Activated B cell treated with CpG ODN at 0.5 μM for 24 hours (primary cell): Measurements from ENCODE around the gene LMO3. TPM values are rescaled to one million over a fixed set of nuclear protein-coding genes. Genes with fewer than 3 reads are reported as not detected.

ENCODE experiments used
- ATAC-seq: fragments of 200-7000 bp; cut with Tn5 transposase; one replicate; pipeline ENCODE4 v1.10.0; 2021; ENCODE audit warnings: low read depth, mild to moderate bottlenecking, moderate library complexity
- CTCF ChIA-PET: fragments of 350-600 bp; sonication (Branson Sonifier 250); formaldehyde crosslinking; loops from one replicate; lab custom pipeline; 2021; ENCODE audit warnings: antibody characterized with exemption; lab: Charles Lee
- POLR2A ChIA-PET: fragments of 350-600 bp; sonication (Branson Sonifier 250); formaldehyde crosslinking; loops from one replicate; lab custom pipeline; 2021; ENCODE audit warnings: antibody characterized with exemption; lab: Charles Lee
- DNase-seq: peaks from one replicate; pipeline ENCODE4 v3.0.0; 2022
- H3K27ac Mint-ChIP-seq: one replicate; pipeline ENCODE4 v1.8.0; 2020; ENCODE audit warnings: mixed read lengths
- H3K27me3 Mint-ChIP-seq: one replicate; pipeline ENCODE4 v1.8.0; 2021; ENCODE audit warnings: mixed read lengths
- H3K36me3 Mint-ChIP-seq: one replicate; pipeline ENCODE4 v1.8.0; 2021; ENCODE audit warnings: low read depth, mixed read lengths
- H3K4me1 Mint-ChIP-seq: one replicate; pipeline ENCODE4 v1.8.0; 2021; ENCODE audit warnings: mixed read lengths
- H3K4me3 Mint-ChIP-seq: one replicate; pipeline ENCODE4 v1.8.0; 2020; ENCODE audit warnings: mild to moderate bottlenecking, mixed read lengths
- H3K9me3 Mint-ChIP-seq: one replicate; pipeline ENCODE4 v1.8.0; 2020; ENCODE audit warnings: mixed read lengths
- intact Hi-C: fragments of 100-400 bp; cut with micrococcal nuclease; formaldehyde crosslinking; loops from one replicate; pipeline ENCODE4 v1.15.1; 2024
- total RNA-seq: library from RNA; stranded (reverse); gene quantifications from 2 replicates; pipeline ENCODE4 v1.2.3, GENCODE V29; 2022
- TF ChIP-seq, protein P1 (sequence below): fragments of 200-600 bp; IDR thresholded peaks from one replicate; pipeline ENCODE4 v1.8.0; 2022; ENCODE audit warnings: antibody characterized with exemption, mild to moderate bottlenecking

The LMO3 gene
- total RNA-seq, 1 donor from 2014 or later, result not detected

DNA sequence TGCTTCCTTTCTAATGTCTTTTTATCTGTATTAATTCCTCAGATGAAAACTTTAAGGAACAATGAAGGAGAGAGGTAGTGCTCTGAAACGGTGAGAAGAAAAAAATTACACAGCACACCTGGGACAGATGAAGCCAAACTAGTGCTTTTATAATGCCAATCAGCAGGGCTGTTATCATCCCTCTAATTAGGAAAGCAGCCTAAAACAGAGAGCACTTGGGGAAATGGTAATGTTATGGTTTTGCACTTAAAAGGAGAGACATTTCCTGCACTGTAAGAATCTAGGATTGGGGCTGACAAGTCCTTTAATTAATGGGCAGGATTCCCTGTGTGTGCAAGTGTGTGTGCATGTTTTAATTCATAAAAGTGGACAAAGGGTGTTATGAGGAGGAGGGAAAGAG lies 4.8 kb upstream of the LMO3 start:
- H3K4me1 Mint-ChIP-seq, result peaks cover under 1% of the 10 kb centered on the region
- ChIA-PET CTCF (no interaction called here), POLR2A (no interaction called here)
- H3K9me3 Mint-ChIP-seq, result no peaks in the 10 kb centered on the region
- intact Hi-C loops, result no loop called here
- H3K27ac Mint-ChIP-seq, result no peak overlapping the region
- H3K4me3 Mint-ChIP-seq, result no peak overlapping the region
- H3K27me3 Mint-ChIP-seq, result peaks cover 23% of the 10 kb centered on the region
- TF ChIP-seq, protein P1, sequence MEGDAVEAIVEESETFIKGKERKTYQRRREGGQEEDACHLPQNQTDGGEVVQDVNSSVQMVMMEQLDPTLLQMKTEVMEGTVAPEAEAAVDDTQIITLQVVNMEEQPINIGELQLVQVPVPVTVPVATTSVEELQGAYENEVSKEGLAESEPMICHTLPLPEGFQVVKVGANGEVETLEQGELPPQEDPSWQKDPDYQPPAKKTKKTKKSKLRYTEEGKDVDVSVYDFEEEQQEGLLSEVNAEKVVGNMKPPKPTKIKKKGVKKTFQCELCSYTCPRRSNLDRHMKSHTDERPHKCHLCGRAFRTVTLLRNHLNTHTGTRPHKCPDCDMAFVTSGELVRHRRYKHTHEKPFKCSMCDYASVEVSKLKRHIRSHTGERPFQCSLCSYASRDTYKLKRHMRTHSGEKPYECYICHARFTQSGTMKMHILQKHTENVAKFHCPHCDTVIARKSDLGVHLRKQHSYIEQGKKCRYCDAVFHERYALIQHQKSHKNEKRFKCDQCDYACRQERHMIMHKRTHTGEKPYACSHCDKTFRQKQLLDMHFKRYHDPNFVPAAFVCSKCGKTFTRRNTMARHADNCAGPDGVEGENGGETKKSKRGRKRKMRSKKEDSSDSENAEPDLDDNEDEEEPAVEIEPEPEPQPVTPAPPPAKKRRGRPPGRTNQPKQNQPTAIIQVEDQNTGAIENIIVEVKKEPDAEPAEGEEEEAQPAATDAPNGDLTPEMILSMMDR, result no peak
- no peak for ATAC-seq
- H3K36me3 Mint-ChIP-seq, result no peaks in the 10 kb centered on the region
- DNase-seq, result no peak

DNA sequence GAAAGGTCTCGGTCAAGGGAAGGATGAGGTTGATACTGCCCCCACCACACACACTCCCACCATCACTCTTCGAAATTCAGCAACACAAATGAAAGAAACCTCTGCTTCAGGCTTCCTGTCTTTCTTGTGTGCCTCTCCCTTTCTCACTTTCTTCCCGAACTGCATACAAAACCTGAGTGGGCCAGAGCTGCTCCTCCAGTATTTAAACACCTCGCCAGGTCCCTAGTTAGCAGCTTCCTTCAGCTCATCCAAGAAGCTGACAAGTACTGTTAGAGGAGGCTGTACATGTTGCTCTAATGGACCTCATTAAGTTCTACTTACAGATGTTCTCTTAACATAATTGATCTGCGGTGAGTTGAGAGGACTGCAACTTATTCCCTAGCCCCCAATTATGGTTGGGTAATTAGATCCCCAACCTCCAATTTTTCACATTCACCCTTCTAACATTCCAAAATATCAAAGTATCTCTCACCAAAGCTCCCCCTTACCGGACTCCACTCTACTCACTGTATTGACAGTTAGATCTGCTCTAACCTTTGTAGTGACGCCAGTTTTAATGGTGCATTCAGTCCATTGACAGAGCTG lies 4.1 kb upstream of the LMO3 start:
- no peak for ATAC-seq
- TF ChIP-seq, protein P1, result no peak

DNA sequence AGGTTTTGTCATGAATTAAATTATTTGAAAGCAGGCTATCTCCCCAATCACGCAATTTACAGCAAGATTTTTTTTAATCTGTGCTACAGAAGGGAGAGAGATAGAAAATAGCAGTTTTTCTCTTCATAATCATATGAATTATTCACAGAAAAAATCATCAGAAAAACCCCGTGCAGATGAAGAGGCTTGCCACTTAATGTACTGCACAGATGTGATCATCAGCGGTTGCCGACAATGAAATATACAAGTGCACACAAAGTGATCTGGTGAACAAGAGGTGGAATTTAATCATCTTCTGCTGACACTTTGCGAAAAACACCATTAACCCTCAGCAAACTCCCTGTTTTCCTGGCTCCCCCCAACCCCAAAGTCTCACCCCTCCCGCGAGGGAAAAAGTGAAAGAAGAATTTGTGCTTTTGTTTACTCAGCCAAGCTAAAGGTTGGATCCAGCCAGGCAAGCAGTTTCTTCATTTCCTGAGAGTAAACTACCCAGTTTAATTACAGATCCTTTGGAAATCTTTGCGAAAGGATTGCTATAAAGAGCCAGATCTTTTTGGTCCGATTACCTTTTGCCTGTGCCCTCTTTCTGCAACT lies 3.1 kb upstream of the LMO3 start:
- ChIA-PET CTCF (no interaction called here), POLR2A (no interaction called here)
- Mint-ChIP-seq H3K4me3 (no peak overlapping the region), H3K36me3 (no peaks in the 10 kb centered on the region), H3K27me3 (peaks cover 34% of the 10 kb centered on the region), H3K4me1 (peaks cover 2% of the 10 kb centered on the region), H3K27ac (no peak overlapping the region), H3K9me3 (no peaks in the 10 kb centered on the region)
- intact Hi-C loops, result no loop called here
- TF ChIP-seq, protein P1, result no peak
- ATAC-seq (no peak), DNase-seq (no peak)

More for the DNA sequence above, 4.1 kb upstream of the LMO3 start:
- Mint-ChIP-seq H3K27ac (no peak overlapping the region), H3K27me3 (peaks cover 26% of the 10 kb centered on the region), H3K4me3 (no peak overlapping the region), H3K36me3 (no peaks in the 10 kb centered on the region), H3K9me3 (no peaks in the 10 kb centered on the region), H3K4me1 (peaks cover 2% of the 10 kb centered on the region)
- CTCF ChIA-PET, result no interaction called here
- intact Hi-C loops, result no loop called here
- DNase-seq, result no peak
- POLR2A ChIA-PET, result no interaction called here

DNA sequence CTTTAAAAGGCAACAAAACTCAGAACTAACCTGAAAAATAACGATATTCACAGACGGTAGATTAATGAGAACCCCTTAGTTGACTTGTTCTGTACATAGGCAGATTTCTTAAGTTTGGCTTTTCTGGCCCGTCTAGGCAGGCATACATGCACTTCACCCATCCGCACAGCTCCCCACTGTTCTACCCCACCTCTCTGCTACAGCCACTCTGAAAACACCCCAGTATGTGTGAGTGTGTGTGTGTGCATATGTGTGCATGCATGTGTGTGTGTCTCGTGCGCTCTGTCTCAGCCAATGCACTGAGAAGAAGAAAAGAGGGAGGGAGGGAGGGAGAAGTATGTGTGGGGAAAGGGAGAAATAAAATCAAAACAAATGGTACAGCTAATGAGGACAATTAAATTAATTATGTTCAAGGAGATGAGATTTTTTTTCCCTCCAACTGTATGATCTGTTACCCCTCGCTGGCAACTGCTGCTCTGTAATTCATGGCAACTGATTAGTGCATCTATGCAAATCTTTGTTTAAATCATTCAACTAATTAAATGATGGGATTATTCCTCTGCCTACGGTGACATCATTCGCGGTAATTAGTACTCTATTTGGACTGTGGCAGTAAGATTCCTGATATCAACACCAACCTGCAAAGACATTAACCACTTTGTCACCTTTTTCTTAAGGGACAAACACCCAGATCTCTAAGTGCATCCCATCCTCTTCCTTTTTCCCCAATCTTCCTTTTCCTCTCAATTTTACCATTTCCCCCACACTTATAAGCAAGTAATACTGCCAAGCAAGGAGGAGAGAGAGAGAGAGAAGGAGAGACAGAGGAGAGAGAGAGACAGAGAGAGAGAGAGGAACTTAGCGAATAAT lies 2.2 kb upstream of the LMO3 start:
- DNase-seq, result no peak
- Mint-ChIP-seq H3K27me3 (peaks cover 38% of the 10 kb centered on the region), H3K36me3 (no peaks in the 10 kb centered on the region), H3K27ac (no peak overlapping the region), H3K9me3 (no peaks in the 10 kb centered on the region), H3K4me1 (peaks cover 2% of the 10 kb centered on the region), H3K4me3 (no peak overlapping the region)
- intact Hi-C loops, result no loop called here
- CTCF ChIA-PET, result no interaction called here
- POLR2A ChIA-PET, result no interaction called here
- TF ChIP-seq, protein P1, result no peak
- ATAC-seq, result no peak

DNA sequence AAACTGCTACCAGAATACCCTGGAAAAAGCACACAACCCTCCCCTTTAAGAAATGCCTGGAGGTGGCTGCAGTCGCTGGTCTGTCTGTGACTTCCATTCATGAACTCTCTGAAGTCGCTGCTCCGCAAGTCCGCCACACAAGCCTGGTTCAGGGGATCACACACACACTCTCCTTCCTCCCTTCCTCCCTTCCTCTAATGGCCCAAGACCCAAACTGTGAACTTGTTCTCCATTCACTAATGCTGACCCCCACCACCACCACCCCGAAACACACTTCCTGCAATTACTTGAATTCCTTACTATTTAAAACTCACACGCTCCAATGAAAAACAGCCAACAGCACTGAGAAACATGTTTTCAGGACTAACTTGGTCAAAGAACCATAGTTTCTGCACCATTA lies 1.0 kb upstream of the LMO3 start:
- ChIA-PET CTCF (no interaction called here), POLR2A (no interaction called here)
- H3K4me1 Mint-ChIP-seq, result peaks cover 2% of the 10 kb centered on the region
- peaks cover 38% of the 10 kb centered on the region for H3K27me3 Mint-ChIP-seq
- H3K27ac Mint-ChIP-seq, result no peak overlapping the region
- no peaks in the 10 kb centered on the region for H3K9me3 Mint-ChIP-seq
- TF ChIP-seq, protein P1, result no peak
- H3K4me3 Mint-ChIP-seq, result no peak overlapping the region
- H3K36me3 Mint-ChIP-seq, result no peaks in the 10 kb centered on the region
- intact Hi-C loops, result no loop called here
- ATAC-seq (no peak), DNase-seq (no peak)
